ENCODE results near the gene PARP6. TPM values are rescaled to one million over a fixed set of nuclear protein-coding genes. Genes with fewer than 3 reads are reported as not detected.
"Not testable (repeated sequence)": the region's sequence is repeated elsewhere in the genome, so short reads cannot be mapped to it uniquely, and the experiment has no call there.

Gene PARP6
- total RNA-seq, 1 experiment from 2014 or later = 28.8 TPM

DNA sequence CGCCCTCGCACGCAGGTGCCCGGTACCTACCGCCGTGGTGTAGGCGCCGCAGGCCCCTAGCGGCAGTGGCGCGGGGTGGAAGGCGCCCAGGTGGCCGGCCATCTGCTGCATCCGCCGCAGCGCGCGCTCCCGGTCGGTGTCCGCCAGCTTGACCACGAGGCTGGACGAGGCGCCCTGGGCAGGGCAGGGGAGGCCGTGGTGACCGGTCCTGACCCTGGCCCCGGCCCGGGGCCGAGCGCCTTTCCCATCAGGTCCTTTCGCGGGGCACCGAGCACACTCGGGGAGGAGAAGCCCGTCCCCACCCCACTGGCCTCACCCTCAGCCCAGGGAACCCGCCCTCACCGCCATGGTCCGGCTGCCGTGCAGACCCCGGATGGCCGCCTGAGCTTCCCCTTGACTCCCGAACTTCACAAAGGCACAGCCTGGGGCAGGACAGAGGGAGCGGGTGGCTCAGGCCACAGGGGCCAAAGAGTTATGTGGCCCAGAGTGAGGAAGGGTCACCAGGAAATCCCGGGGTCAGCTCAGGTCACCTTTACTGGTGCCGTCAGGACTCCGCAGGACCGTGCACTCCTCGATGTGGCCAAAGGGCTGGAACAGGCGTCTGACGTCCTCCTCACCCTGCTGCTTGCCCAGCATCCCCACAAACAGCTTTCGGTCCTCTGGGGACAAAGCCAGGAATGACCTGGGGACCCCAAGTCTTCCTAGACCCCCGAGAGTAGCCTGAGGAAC, 17.4 kb upstream of the PARP6 start:
- peak; percentile 52 for DNase-seq
- H3K4me3 ChIP-seq (ENCODE audit: insufficient read depth, low read depth, low read length) = no peak overlapping the region
- H3K36me3 ChIP-seq (replicated peaks; ENCODE audit: control insufficient read depth, insufficient read depth, low read length) = no peaks in the 10 kb centered on the region
- no peaks in the 10 kb centered on the region; the same call in 1 of the 2 replicates for H3K27me3 ChIP-seq (ENCODE audit: control insufficient read depth, insufficient read depth, low read length)

DNA sequence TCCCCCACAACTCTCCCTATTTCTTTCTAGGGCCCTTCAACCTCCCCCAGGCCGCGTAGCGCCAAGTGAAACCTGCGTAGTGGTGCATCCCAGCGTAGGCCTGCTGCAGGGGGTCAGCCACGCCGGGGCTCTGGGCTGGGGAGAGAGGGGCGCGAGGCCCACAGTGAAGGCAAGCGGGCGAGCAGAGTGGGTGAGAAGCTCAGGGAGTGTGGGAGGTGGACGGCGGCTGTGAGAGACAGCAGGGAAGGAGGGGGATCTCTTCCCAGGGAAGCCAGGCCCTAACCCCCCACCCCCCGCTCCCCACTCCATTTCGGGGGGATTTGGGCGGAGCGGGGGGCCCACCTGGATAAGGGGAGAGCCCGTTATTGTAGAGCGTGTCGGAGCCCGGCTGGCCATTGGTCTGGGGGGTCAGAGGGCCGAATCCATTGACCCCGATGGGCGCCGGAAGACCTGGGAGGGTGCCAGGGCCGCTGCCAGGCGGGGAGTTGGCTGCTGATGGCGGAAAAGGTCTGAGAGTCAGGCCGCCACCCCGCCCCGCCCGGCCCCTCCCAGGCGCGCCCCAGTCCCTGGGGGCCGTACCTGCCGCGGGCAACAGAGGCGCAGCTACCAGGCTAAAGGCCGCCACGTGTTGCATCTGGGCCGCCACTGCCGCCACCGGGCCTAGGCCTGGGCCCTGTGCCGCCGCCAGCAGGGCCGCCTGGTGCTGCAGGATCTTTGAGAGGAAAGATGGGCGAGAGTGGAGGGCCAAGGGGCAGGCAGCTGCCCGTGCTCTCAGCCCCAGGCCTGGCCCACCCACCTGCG, 16.6 kb upstream of the PARP6 start:
- peak; percentile 59 for DNase-seq
- H3K4me3 ChIP-seq (ENCODE audit: insufficient read depth, low read depth, low read length) = no peak overlapping the region
- no peaks in the 10 kb centered on the region for H3K36me3 ChIP-seq (replicated peaks; ENCODE audit: control insufficient read depth, insufficient read depth, low read length)
- H3K27me3 ChIP-seq (ENCODE audit: control insufficient read depth, insufficient read depth, low read length) = no peaks in the 10 kb centered on the region; the same call in 1 of the 2 replicates

DNA sequence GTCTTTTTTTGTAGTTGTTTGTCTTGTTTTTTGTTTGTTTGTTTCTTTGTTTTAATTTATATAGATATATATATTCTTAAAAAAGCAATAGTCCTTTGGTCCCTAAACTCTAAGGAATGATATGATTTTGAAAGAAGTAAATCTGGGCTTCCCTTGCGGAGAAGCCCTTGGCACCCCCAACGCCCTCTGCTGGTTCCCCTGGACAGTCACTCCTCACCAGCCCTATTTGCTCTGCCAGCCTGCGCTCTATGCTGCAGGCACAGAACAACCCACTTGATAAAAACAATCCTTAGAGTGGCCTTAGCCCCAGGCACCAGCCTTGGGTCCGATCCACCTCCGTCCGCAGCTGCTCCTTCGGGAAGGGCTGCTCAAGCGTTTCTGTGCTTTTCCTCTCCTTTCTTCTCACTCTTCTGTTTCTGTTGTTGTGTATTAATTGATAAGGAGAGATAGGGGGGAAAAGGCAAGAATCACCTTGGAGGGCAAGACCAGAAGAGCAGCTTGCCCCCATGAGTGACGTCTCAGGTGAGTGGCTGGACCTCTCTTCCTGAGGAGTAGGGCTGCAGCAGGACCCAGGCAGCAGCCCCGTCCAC, 13.7 kb upstream of the PARP6 start:
- no peaks in the 10 kb centered on the region for H3K36me3 ChIP-seq (replicated peaks; ENCODE audit: control insufficient read depth, insufficient read depth, low read length)
- H3K4me3 ChIP-seq (ENCODE audit: insufficient read depth, low read depth, low read length) = no peak overlapping the region
- no peaks in the 10 kb centered on the region; the same call in 1 of the 2 replicates for H3K27me3 ChIP-seq (ENCODE audit: control insufficient read depth, insufficient read depth, low read length)
- DNase-seq = peak; percentile 86

DNA sequence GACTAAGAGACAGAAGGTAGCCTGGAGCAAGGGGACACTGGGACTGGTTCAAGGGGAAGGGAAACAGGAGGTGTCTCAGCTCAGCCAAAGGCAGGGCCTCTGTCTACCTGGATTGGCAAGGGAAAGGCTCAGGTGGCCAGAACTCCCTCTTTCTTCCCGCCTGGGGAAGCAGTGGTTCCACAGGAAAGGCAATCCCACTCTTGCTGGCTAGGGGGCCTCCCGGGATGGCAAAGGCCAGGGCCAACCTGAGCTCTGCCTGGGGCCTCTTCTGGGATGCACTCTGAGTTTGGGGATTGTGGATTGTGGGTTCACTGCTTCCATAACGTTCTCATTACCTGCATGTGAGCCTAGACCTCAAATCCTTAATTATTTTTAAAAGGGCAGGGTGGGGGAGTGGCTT, 13.0 kb upstream of the PARP6 start:
- peak; percentile 70 for DNase-seq
- Histone ChIP-seq H3K36me3 (replicated peaks; ENCODE audit: control insufficient read depth, insufficient read depth, low read length) (no peaks in the 10 kb centered on the region), H3K27me3 (ENCODE audit: control insufficient read depth, insufficient read depth, low read length) (no peaks in the 10 kb centered on the region; the same call in 1 of the 2 replicates)

DNA sequence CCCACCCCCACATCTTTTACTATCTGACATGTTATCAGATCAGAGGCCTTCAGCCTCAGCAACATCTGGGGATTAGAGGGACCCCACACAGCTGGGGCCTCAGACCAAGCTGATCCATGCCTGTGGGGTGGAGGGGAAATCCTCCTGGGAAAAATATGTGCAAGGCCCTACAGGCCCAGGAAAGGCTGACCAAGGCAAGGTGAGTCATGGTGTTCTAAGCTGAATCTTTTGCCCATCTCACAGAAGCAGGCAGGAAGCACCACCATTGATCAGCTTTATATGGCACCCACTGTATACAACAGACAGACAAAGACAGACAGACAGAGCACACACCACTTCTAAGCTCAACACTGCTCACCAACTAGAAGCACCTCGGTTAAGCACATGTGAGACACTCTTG, 12.4 kb upstream of the PARP6 start:
- Histone ChIP-seq H3K27me3 (ENCODE audit: control insufficient read depth, insufficient read depth, low read length) (peaks cover 3% of the 10 kb centered on the region; the same call in 1 of the 2 replicates), H3K36me3 (replicated peaks; ENCODE audit: control insufficient read depth, insufficient read depth, low read length) (no peaks in the 10 kb centered on the region), H3K4me3 (ENCODE audit: insufficient read depth, low read depth, low read length) (no peak overlapping the region)
- no peak for DNase-seq

More for the DNA sequence above, 13.0 kb upstream of the PARP6 start:
- no peak overlapping the region for H3K4me3 ChIP-seq (ENCODE audit: insufficient read depth, low read depth, low read length)

DNA sequence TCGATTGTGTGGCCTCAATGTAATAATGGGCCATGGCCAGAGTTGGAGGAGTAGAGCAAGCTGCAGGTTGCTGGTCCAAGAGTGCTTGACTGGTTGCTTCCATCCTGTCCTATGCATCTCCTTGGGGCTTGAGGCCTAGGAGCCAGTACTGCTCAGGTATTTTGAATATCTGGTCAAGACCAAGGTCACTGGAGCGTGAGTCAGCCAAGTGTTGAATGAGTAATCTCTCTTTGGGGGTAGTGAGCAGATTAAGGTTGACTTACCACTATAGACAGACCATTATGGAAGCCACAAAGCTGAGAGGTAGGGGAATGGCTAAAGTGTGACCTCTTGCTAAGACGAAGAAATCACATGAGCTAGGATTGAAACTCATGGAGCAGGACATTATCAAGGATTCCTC, 9.4 kb upstream of the PARP6 start:
- DNase-seq = no peak
- Histone ChIP-seq H3K4me3 (ENCODE audit: insufficient read depth, low read depth, low read length) (no peak overlapping the region), H3K27me3 (ENCODE audit: control insufficient read depth, insufficient read depth, low read length) (peaks cover 5% of the 10 kb centered on the region; the same call in 1 of the 2 replicates), H3K36me3 (replicated peaks; ENCODE audit: control insufficient read depth, insufficient read depth, low read length) (no peaks in the 10 kb centered on the region)

DNA sequence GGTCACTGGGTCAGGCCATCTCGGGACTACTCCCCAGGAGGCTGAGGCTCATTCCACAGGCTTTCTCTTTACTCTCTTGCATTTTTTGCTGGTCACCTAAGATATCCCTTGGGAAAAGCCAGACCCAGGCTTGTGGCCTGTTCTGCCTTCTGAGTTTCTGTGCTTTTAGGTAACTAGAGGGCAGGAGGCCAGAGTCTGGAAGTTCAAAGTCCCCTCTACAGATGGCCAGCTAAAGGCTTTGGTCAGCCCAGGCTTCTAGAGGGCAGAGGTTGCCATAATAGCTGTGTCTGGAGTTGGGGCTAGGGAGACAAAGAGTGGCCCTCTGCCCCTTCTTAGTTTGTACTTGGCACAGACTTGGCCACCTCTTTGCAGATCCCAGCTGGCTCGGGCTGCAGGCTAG, 8.4 kb upstream of the PARP6 start:
- Histone ChIP-seq H3K36me3 (replicated peaks; ENCODE audit: control insufficient read depth, insufficient read depth, low read length) (no peaks in the 10 kb centered on the region), H3K27me3 (ENCODE audit: control insufficient read depth, insufficient read depth, low read length) (peaks cover 5% of the 10 kb centered on the region; the same call in 1 of the 2 replicates), H3K4me3 (ENCODE audit: insufficient read depth, low read depth, low read length) (no peak overlapping the region)
- DNase-seq = no peak

DNA sequence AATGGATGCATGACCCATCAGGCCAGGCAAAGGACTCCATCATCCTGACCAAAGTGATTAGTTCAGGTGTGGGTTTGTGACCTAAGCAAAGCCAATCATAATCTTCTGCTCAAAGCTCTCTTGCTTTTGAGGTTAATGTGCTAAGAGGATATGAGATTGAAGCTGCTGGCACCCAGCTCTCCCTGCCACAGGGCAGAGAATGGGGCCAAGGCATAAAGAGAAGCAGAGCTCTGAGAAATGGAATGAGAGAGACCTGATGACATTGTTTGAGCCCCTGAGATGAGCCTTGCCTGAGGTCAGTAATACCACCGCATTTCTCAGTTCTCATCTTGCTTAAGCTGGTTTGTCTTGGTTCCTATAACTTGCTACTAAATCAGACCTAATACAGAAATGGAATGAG, 6.4 kb upstream of the PARP6 start:
- H3K36me3 ChIP-seq (replicated peaks; ENCODE audit: control insufficient read depth, insufficient read depth, low read length) = no peaks in the 10 kb centered on the region
- H3K27me3 ChIP-seq (ENCODE audit: control insufficient read depth, insufficient read depth, low read length) = peaks cover 7% of the 10 kb centered on the region; the same call in 1 of the 2 replicates
- DNase-seq = no peak
- H3K4me3 ChIP-seq (ENCODE audit: insufficient read depth, low read depth, low read length) = no peak overlapping the region

DNA sequence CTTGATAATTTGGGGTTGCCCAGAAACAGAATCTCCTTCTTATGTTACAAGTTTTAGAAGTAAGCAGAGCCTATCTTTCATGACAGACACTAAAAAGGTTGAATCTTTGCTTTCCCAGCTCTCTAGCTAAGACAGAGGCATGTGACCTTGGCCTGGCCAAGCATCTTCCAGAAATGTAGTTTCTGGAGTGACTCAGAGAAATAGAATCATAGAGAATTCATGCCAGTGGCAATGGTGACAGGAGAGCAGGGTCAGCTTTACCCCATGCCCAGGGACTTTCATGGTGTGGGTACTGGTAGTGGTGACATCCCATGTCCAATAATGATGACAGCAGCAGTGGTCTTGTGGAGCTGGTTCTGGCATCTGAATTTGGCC, 4.0 kb upstream of the PARP6 start:
- Histone ChIP-seq H3K27me3 (ENCODE audit: control insufficient read depth, insufficient read depth, low read length) (peaks cover 9% of the 10 kb centered on the region; the same call in 1 of the 2 replicates), H3K4me3 (ENCODE audit: insufficient read depth, low read depth, low read length) (no peak overlapping the region), H3K36me3 (replicated peaks; ENCODE audit: control insufficient read depth, insufficient read depth, low read length) (no peaks in the 10 kb centered on the region)
- no peak for DNase-seq

DNA sequence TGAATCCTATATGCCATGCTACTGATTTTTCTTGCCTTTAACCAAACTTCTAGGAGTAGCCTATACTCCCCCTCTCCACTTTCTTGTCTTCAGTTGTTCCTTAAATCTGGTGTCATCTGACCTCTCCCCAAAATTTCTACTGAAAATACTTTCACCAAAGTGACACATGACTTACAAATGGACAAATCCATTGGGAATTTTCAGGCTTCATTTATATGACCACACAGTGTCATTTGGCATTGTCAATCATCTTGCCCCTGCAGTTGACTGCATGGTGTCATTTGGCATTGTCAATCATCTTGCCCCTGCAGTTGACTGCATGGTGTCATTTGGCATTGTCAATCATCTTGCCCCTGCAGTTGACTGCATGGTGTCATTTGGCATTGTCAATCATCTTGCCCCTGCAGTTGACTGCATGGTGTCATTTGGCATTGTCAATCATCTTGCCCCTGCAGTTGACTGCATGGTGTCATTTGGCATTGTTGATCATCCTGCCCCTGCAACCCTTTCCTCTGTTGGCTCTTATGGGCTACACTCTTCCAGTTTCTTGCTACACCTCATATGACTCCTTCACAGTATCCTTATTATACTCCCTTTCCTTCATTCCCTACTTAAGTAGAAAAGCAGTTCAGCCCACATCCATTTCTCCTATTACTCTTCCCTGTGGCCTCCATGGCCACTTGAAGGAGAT, 3.4 kb upstream of the PARP6 start:
- H3K27me3 ChIP-seq (ENCODE audit: control insufficient read depth, insufficient read depth, low read length); H3K36me3 ChIP-seq (replicated peaks; ENCODE audit: control insufficient read depth, insufficient read depth, low read length); H3K4me3 ChIP-seq (ENCODE audit: insufficient read depth, low read depth, low read length); DNase-seq: not testable (repeated sequence)

DNA sequence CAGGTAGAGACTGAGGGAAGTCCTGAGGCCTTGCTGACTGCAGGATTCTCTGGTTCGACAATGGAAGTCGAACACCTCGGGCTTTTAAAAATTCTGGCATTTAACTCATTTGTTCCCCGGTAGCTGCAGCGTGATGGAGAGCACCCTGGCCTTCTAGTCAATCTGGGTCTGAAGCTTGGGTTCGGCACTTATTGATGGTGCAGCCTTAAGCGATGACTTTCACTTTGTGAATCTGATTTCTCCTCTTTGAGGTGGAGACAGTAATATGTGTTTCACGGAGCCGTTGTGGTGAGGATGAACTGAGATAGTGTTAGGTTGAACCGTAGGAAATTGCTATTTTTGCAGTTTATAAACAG, 621 bp upstream of the PARP6 start:
- DNase-seq = no peak
- peak overlapping the region; percentile 86 for H3K4me3 ChIP-seq (ENCODE audit: insufficient read depth, low read depth, low read length)
- H3K36me3 ChIP-seq (replicated peaks; ENCODE audit: control insufficient read depth, insufficient read depth, low read length) = peaks cover 3% of the 10 kb centered on the region
- H3K27me3 ChIP-seq (ENCODE audit: control insufficient read depth, insufficient read depth, low read length) = peaks cover 4% of the 10 kb centered on the region; the same call in 1 of the 2 replicates

DNA sequence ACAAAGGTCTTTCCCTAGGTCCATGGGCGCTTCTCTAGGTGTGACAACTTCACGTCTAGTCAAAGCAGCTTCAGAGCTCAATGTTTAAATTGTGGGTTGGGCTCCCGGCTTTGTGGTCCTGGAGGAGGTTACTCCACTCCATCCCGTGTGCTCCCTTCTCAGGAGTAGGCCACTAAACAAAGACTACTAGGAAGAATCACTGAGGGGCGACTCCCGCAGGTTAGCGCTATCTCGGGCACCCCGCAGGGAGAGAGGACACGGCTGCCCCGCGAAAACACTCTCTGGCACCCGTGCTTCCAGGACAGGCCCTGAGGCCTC, 500 bp downstream of the PARP6 start:
- peak; percentile 72 for DNase-seq
- Histone ChIP-seq H3K36me3 (replicated peaks; ENCODE audit: control insufficient read depth, insufficient read depth, low read length) (peaks cover 7% of the 10 kb centered on the region), H3K27me3 (ENCODE audit: control insufficient read depth, insufficient read depth, low read length) (peaks cover 4% of the 10 kb centered on the region; the same call in 1 of the 2 replicates), H3K4me3 (ENCODE audit: insufficient read depth, low read depth, low read length) (peak overlapping the region; percentile 86)

DNA sequence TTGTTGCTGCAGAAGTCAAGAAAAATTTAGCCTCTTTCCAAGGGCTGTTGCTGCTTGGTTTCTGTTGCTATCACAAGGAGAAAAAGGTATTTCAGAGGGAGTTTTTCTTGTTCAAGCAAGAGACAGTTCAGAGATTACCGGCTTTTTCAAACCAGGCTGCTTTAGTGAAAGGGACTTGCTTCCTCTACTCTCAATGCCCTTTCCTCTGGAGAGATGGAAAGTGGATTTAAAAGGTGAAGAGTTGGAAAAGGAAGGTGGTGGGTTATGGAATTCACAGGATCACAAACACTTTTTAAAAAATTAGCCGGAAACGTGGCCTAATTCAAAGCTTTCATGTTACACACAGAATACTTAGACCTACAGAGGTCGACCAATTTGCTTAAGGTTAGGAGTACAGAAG, 1.1 kb downstream of the PARP6 start:
- no peak for DNase-seq
- Histone ChIP-seq H3K36me3 (replicated peaks; ENCODE audit: control insufficient read depth, insufficient read depth, low read length) (peaks cover 13% of the 10 kb centered on the region), H3K4me3 (ENCODE audit: insufficient read depth, low read depth, low read length) (no peak overlapping the region), H3K27me3 (ENCODE audit: control insufficient read depth, insufficient read depth, low read length) (peaks cover 4% of the 10 kb centered on the region; the same call in 1 of the 2 replicates)

DNA sequence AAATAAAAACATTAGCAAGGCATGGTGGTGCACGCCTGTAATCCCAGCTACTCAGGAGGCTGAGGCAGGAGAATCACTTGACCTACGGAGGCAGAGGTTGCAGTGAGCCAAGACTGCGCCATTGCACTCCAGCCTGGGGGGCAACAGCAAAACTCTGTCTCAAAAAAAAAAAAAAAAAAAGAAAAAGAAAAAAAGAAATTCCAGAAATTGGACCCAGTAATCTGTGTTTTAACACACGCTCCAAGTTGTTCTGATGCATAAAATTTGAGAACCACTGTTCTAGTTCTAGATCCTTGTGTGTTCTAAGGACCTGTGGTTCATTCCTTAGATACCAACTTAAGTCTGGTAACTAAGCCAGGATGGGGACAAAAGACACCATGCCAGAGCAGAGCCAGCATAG, 2.6 kb downstream of the PARP6 start:
- DNase-seq = no peak
- peaks cover 2% of the 10 kb centered on the region; the same call in 1 of the 2 replicates for H3K27me3 ChIP-seq (ENCODE audit: control insufficient read depth, insufficient read depth, low read length)
- peaks cover 26% of the 10 kb centered on the region for H3K36me3 ChIP-seq (replicated peaks; ENCODE audit: control insufficient read depth, insufficient read depth, low read length)
- H3K4me3 ChIP-seq (ENCODE audit: insufficient read depth, low read depth, low read length) = no peak overlapping the region

Measured in H7 (cell line).